Coronary artery (tissue), 2 donors: ENCODE measurements around the gene GMPPB.

ENCODE experiments used
- DNase-seq: peaks from one replicate; pipeline ENCODE4 v3.0.0-alpha.2; 2017; ENCODE audit warnings: low spot score
- H3K27ac ChIP-seq, 2 donors: fragments of 200-600 bp; sonication (generic); one replicate each; pipeline ENCODE4 v1.5.1; 2016 to 2019
- H3K4me3 ChIP-seq: fragments of 200-600 bp; sonication (generic); 2 replicates; pipeline ENCODE4 v1.5.1; 2016; ENCODE audit warnings: mild to moderate bottlenecking, moderate library complexity
- CTCF ChIP-seq: fragments of 200-600 bp; sonication (generic); IDR thresholded peaks from one replicate; pipeline ENCODE4 v1.5.1; 2019; ENCODE audit warnings: antibody characterized with exemption

Gene GMPPB

GRCh38 chr3:49722896-49723295, 855 bp downstream of the GMPPB start:
- no peak for TF ChIP-seq CTCF
- peak overlapping the region; percentile 99 for H3K4me3 ChIP-seq
- peak overlapping the region; percentile 87 to 97 for H3K27ac ChIP-seq
- DNase-seq, result peak; percentile 76

GRCh38 chr3:49721896-49722781, 1.6 kb downstream of the GMPPB start:
- H3K27ac ChIP-seq, result peak overlapping the region in 1 of 2 donors; percentile 97
- DNase-seq, result peak; percentile 69
- peak overlapping the region; percentile 99 for H3K4me3 ChIP-seq
- no peak for TF ChIP-seq CTCF

GRCh38 chr3:49721596-49721895, 2.2 kb downstream of the GMPPB start:
- DNase-seq, result peak; percentile 72
- no peak overlapping the region for H3K4me3 ChIP-seq
- TF ChIP-seq CTCF, result no peak
- H3K27ac ChIP-seq, result peak overlapping the region in 1 of 2 donors; percentile 97

- peak; percentile 71 for DNase-seq
- TF ChIP-seq CTCF, result no peak
- H3K4me3 ChIP-seq, result no peak overlapping the region
- H3K27ac ChIP-seq, result no peak overlapping the region
These were observed 2.7 kb downstream of the GMPPB start for GRCh38 chr3:49720855-49721595.

GRCh38 chr3:49719214-49719884, 4.4 kb downstream of the GMPPB start, which contains the start of gene AMIGO3:
AMIGO3 (minus strand) TSS chr3:49719684; CDS start chr3:49719465, 219 bp downstream.
- H3K27ac ChIP-seq, result peak within 1 kb of the TSS; percentile 38 to 80
- H3K4me3 ChIP-seq, result peak within 1 kb of the TSS; percentile 75
- TF ChIP-seq CTCF, result peak; percentile 66
- peak; percentile 96 for DNase-seq

- Histone ChIP-seq H3K4me3 (peak overlapping the region; percentile 75), H3K27ac (no peak overlapping the region)
- no peak for TF ChIP-seq CTCF
- DNase-seq, result peak; percentile 78
These were observed 4.9 kb downstream of the GMPPB start for GRCh38 chr3:49718858-49719213.
